GM08714 (cell line): Measurements from ENCODE around the gene NHLRC2.
"Not testable (repeated sequence)": the region's sequence is repeated elsewhere in the genome, so short reads cannot be mapped to it uniquely, and the experiment has no call there.

Experiments used
- H3K4me3 ChIP-seq: fragments of 200-500 bp; sonication (Bioruptor generic); 2 replicates; pipeline ENCODE4 v1.5.1; 2014; ENCODE audit warnings: mild to moderate bottlenecking, low read length, inconsistent platforms
- ZNF274 ChIP-seq: IDR thresholded peaks from 2 replicates; pipeline ENCODE4 v1.6.1; 2012; ENCODE audit warnings: mild to moderate bottlenecking, low read depth, low read length

Gene NHLRC2, protein sequence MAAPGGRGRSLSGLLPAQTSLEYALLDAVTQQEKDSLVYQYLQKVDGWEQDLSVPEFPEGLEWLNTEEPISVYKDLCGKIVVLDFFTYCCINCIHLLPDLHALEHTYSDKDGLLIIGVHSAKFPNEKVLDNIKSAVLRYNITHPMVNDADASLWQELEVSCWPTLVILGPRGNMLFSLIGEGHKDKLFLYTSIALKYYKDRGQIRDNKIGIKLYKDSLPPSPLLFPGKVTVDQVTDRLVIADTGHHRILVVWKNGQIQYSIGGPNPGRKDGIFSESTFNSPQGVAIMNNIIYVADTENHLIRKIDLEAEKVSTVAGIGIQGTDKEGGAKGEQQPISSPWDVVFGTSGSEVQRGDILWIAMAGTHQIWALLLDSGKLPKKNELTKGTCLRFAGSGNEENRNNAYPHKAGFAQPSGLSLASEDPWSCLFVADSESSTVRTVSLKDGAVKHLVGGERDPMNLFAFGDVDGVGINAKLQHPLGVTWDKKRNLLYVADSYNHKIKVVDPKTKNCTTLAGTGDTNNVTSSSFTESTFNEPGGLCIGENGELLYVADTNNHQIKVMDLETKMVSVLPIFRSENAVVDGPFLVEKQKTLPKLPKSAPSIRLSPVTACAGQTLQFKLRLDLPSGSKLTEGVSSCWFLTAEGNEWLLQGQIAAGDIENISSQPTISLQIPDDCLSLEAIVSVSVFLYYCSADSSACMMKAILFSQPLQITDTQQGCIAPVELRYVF

DNA sequence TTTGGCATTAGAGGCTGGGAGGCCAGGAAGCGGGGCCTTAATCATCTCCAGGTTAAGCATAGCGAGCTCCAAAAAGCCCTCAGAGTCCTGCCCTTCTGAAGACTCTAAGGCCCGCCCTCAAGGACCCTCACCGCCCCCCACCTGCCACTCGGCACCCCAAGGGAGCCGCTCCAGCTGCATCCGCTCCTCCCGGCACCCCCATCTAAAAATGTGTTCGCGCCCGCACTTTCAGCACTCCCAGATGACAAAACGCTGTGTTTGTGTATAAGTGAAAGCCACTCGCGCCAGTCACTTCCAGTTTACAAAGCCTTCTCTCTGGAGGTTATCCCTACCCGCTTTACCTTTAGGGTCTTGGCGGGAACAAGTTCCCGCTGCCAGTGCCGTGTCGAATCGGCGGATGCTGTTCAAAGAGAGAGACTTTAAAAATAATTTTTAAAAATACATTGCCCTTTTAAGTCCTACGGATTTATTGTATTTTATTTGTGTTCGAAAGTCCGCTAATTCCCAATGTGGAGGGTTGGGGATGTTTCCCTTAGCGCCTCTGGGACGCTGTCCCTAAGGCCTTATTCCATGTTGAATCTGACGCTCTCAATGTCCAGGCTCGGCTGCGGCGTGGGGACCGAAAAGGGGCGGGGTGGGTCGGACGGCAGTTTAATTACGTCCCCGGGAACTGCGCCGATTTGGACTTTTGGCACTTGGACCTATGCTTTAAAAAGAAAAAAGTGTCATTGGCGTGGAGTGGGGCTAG lies at the start of gene NHLRC2, which contains the start of gene DCLRE1A:
Gene NHLRC2 (plus strand): TSS at position 649 of the 748 bp plus-strand sequence. CDS start 212 bp downstream, outside the sequence.
Gene DCLRE1A (minus strand): TSS at position 70 of the 748 bp plus-strand sequence. CDS start 900 bp downstream, outside the sequence.
- TF ChIP-seq ZNF274, result no peak

DNA sequence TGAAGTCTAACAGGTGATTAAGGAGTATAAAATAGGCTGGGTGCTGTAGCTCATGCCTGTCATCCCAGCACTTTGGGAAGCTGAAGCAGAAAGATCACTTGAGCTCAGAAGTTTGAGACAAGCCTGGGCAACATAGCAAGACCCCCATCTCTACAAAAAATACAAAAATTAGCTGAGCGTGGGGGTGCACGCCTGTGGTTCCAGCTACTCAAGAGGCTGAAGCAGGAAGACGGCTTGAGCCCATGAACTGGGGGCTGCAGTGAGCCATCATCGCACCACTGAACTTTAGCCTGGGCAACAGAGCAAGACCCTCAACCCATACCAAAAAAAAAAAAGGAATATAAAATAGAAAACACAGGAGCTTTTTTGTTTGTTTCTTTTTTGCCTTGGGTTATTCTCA lies 48.0 kb upstream of the NHLRC2 start:
- no peak for TF ChIP-seq ZNF274
- no peak overlapping the region for H3K4me3 ChIP-seq

More for the DNA sequence above, at the start of gene NHLRC2, which contains the start of gene DCLRE1A:
- H3K4me3 ChIP-seq, result peak within 1 kb of the TSS; percentile 86

DNA sequence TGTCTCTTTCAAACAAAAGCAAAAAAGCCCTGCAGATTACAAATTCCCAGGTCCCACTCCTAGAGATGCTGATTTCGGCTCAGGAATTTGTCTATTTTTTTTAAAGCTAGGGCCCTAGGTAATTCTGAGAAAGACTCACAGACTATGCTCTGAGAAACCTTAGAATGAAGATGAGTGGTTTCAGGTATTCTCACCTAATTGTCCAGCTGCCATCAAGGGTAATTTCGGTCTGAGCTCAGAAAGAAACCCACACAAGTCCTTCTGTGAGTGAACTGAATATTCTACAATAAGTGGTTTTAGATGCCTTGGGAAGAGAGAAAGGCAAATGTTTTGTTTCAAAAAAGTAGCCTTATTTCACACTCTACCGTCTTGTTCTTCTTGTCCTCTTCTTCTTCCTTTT lies 46.3 kb upstream of the NHLRC2 start:
- no peak for TF ChIP-seq ZNF274
- no peak overlapping the region for H3K4me3 ChIP-seq

DNA sequence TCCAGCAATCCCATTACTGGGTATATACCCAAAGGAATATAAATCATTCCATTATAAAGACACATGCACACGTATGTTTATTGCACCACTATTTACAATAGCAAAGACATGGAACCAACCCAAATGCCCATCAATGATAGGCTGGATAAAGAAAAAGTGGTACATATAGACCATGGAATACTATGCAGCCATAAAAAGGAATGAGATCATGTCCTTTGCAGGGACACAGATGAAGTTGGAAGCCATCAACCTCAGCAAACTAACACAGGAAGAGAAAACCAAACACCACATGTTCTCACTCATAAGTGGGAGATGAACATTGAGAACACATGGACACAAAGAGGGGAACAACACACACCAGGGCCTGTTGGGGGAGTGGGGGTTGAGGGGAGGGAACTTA lies 39.8 kb upstream of the NHLRC2 start:
- H3K4me3 ChIP-seq, result not testable (repeated sequence)

DNA sequence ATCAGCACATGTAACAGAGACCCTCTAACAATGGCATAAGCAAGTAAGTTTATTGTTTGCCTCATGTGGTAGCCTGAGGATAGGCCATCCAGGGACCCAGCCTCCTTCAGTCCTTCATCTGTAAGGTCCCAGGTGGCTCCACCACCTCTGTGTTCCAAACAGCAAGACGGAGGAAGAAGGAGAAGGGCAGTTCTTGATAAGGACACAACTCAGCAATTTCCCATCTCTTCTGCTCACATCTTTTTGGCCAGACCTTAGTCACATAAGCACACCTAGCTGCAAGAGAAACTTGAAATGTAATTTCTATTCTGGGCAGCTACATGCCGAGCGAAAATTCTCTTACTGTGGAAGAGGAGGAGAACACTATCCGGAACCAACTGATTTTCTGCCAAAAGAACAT lies 34.5 kb upstream of the NHLRC2 start:
- TF ChIP-seq ZNF274, result no peak
- no peak overlapping the region for H3K4me3 ChIP-seq

DNA sequence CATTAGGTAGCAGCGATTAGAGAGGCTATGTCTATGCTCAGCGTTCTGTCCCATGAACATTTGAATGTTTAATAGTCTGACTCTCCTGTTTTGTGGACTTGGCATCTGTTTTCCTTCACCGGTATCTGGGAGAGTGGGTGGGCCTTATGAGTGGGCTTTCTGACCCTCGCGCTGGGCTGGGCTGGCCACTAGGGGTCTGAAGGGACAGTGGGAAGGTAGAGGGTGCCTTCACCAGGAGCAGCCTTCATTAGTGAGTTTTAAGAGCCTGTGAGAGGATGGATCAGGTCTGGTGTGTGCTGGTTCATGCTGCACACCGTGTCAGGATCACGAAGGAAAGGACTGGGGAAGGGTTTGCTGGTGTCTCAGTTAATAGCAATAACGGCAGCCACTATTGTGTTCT lies 34.0 kb upstream of the NHLRC2 start:
- H3K4me3 ChIP-seq, result no peak overlapping the region
- TF ChIP-seq ZNF274, result no peak

DNA sequence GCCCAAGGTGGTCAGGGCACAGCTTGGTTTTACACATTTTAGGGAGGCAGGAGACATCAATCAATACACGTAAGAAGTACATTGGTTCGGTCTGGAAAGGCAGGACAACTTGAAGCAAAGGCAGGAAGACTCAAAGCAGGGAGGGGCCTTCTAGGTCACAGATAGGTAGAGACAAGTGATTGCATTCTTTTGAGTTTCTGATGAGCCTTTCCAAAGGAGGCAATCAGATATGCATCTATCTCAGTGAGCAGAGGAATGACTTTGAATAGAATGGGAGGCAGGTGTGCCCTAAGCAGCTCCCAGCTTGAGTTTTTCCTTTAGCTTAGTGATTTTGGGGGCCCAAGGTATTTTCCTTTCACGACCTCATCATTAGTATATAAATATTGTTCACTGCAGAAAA lies 33.2 kb upstream of the NHLRC2 start:
- H3K4me3 ChIP-seq, result not testable (repeated sequence)

DNA sequence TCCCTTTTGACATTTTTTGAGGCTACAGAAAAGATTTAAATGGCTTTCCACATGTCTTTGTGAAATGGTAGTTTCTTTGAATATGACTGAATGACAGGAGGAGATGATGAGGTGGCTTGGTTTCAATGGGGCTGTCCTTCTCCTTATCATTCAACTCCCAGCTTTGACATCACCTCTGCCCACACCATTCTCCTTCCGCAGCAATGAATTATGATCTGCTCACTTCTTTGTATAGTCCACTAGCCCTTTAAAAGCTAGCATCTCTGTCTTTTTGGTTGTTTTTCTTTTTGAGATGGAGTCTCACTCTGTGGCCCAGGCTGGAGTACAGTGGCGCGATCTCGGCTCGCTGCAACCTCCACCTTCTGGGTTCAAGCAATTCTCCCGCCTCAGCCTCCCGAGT lies 32.3 kb upstream of the NHLRC2 start:
- TF ChIP-seq ZNF274, result no peak
- no peak overlapping the region for H3K4me3 ChIP-seq

DNA sequence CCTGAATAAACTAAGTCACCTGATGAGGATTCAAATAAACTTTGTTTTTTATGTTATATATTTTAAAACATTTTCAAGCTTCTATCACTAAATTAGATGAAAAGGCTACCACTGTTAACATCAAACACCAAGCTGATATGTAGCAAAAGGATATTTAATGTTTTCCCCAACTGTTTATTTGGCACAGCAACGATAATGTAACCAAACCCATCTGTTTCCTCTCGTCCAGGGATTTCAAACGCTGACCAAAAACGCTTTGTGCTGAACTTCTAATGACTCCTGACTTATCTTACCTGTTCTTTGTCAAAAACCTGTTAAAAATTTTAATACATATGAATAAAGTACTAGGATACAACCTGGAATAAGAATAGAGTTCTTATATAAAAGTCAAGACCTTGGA lies 31.1 kb upstream of the NHLRC2 start:
- TF ChIP-seq ZNF274, result no peak
- H3K4me3 ChIP-seq, result no peak overlapping the region

DNA sequence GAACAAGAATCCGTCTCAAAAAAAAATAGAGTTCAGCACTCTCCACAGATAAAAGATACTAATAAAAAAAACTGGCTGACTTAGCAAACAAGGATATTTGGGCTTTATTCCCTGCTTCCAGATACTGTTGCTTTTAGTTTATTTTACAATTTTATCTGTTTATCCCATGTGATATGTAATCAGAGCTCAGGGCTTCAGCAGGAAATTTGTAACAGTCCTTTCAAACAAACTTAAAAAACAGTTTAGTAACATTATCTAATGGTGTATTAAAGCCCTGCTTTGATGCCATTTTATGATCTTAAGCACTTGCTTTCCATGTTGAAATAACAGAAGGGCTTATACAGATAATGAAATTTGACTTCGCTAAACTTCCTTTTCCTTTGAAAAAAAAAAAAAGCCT lies 28.7 kb upstream of the NHLRC2 start:
- no peak overlapping the region for H3K4me3 ChIP-seq
- no peak for TF ChIP-seq ZNF274

DNA sequence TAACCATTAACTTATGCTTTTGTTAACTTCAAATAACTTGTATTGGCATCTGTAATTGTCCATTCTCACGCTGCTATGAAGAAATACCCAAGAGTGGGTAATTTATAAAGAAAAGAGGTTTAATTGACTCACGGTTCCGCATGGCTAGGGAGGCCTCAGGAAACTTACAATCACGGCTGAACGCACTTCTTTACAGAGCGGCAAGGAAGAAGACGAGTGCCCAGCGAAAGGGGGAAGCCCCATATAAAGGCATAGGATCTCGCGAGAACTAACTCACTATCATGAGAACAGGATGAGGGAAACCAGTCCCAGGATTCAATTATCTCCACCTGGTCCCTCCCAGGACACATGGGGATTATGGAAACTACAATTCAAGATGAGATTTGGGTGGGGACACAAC lies 25.9 kb upstream of the NHLRC2 start:
- not testable (repeated sequence) for H3K4me3 ChIP-seq

DNA sequence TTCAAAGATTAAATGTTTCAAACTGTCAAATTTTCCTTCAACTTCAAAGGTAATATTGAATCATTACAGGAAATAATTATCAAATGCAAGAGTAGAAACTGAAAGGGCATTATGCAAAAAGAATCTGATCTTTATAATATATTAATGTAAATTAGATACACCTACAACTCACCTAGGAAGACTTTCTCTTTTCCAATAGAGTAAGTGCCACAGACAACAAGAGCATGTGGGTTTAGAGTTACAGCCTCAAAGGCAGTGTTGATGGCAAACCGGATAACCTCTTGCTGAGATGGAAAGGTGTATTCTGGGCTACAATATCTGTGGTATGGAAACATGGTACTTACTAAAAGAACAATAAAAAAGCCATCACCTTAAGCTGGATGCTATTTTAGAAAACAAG lies 12.3 kb upstream of the NHLRC2 start:
- TF ChIP-seq ZNF274, result no peak

DNA sequence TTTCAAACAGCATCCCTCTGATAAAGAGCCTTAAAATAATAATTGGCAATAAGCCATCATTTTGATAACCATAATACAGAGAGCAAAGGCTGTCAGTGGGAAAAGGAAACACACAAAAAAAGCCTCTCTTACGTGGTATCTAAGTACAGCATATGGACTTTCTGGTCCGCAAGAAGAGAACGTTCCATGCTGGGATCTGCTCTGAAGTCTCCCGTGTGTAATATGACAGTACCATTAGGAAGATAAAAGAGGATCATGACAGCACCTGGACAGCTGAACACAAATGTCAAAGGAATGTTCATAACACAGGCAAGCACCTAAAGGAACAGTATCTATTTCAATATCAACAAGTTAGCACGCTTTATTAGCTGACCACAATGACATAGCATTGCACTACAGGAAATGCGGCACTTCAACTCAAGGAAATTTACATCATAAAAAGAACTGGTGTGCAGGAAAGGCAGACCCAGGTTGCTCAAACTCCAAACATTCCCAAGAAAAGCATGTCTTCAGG lies 10.4 kb upstream of the NHLRC2 start:
- H3K4me3 ChIP-seq, result no peak overlapping the region
- TF ChIP-seq ZNF274, result no peak

More for the DNA sequence above, 12.3 kb upstream of the NHLRC2 start:
- no peak overlapping the region for H3K4me3 ChIP-seq

DNA sequence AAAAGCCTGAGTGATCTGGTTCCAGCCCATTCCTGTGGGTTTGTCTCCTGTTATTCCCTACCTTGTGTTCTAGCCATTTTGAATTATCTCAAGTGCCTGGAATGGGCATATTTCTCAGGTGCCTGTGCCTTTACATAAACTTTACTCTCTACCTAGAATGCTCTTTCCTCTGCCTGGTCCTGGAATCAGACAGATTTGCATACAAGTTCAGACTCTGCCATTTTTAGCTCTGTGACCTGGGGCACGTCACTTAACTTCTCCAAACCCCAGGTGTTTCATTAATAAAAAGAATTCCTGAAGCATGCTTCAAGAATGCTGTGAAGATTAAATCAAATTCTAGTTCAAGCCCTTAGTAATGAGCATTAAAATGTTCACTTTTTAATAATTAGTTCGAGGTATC lies 8.4 kb upstream of the NHLRC2 start:
- TF ChIP-seq ZNF274, result no peak
- H3K4me3 ChIP-seq, result no peak overlapping the region

DNA sequence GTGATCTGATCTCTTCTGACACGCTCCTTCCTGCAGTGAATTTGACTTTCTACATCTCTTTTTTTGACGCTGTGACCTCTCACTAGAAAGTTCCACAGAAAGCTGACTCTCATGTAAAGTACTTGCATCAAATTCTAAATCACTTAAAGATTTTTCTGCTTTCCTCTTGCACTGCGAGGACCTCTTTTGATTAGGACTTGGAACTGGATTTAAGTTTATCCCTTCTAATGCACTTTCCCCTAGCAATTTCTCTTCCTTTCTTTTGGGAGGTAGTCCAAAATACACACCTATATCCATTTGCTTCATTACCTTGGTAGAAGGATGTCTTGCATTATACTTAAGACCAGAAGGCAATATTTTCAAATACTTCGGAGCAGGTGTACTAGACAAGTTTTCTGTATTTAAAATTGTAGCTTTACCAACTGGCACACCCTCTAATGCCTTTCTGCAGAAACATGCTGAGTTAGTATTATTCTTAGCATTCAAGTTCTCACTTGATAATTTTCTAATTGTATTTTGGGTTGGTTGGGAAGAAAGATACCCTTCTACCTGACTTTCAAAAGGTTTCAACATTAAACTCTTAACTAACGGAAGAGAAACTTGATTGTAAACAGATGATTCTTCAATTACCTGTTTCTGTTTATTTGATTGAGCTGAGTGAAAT lies 5.2 kb upstream of the NHLRC2 start:
- no peak for TF ChIP-seq ZNF274
- no peak overlapping the region for H3K4me3 ChIP-seq
